CD8-positive, alpha-beta memory T cell (primary cell): ENCODE measurements around the gene BEST2. TPM values are rescaled to one million over a fixed set of nuclear protein-coding genes. Genes with fewer than 3 reads are reported as not detected.
A peak's percentile ranks its signal among the peaks of the same experiment; 100 is the strongest.
"Not testable (repeated sequence)": the region's sequence is repeated elsewhere in the genome, so short reads cannot be mapped to it uniquely, and the experiment has no call there.

Experiments used
- CTCF ChIA-PET: fragments of 350-600 bp; sonication (Branson Sonifier 250); formaldehyde crosslinking; loops from one replicate; lab custom pipeline; 2021; ENCODE audit warnings: antibody characterized with exemption; lab: Charles Lee
- POLR2A ChIA-PET: fragments of 350-600 bp; sonication (Branson Sonifier 250); formaldehyde crosslinking; loops from one replicate; lab custom pipeline; 2021; ENCODE audit warnings: antibody characterized with exemption; lab: Charles Lee
- DNase-seq, 5 donors: peaks; one replicate each; pipeline versions ENCODE4 v3.0.0 to v3.0.0-alpha.2; 2020 to 2022; ENCODE audit warnings: mixed read lengths in 1 of 5
- H3K27ac ChIP-seq: one replicate; pipeline ENCODE4 v1.7.0; 2013; ENCODE audit warnings: low read depth, mild to moderate bottlenecking, low read length, moderate library complexity
- H3K27me3 ChIP-seq: 2 replicates; pipeline ENCODE4 v1.7.0; 2013; ENCODE audit warnings: low read length, mild to moderate bottlenecking; ENCODE audit not compliant: insufficient read depth, poor library complexity, severe bottlenecking
- H3K36me3 ChIP-seq: 2 replicates; pipeline ENCODE4 v1.7.0; 2013; ENCODE audit warnings: mild to moderate bottlenecking, low read length, moderate library complexity; ENCODE audit not compliant: insufficient read depth
- H3K4me1 ChIP-seq: 2 replicates; pipeline ENCODE4 v1.7.0; 2013; ENCODE audit warnings: mild to moderate bottlenecking, low read length, moderate library complexity; ENCODE audit not compliant: insufficient read depth
- H3K4me3 ChIP-seq: 2 replicates; pipeline ENCODE4 v1.7.0; 2013; ENCODE audit warnings: mild to moderate bottlenecking, low read length
- H3K9me3 ChIP-seq: 2 replicates; pipeline ENCODE4 v1.7.0; 2013; ENCODE audit warnings: mild to moderate bottlenecking, low read length
- H3K27ac Mint-ChIP-seq, 8 donors: one replicate each; pipeline ENCODE4 v1.8.0; 2020 to 2021; ENCODE audit warnings: mixed read lengths in 8 of 8, mild to moderate bottlenecking in 6 of 8, inconsistent platforms in 3 of 8, moderate library complexity in 3 of 8
- H3K27me3 Mint-ChIP-seq, 2 donors: one replicate each; pipeline ENCODE4 v1.8.0; 2020 to 2021; ENCODE audit warnings: mixed read lengths in 2 of 2, mild to moderate bottlenecking in 1 of 2, moderate library complexity in 1 of 2
- H3K36me3 Mint-ChIP-seq, 3 donors: one replicate each; pipeline ENCODE4 v1.8.0; 2020 to 2021; ENCODE audit warnings: mixed read lengths in 3 of 3, inconsistent platforms in 1 of 3, mild to moderate bottlenecking in 1 of 3
- H3K4me1 Mint-ChIP-seq, 3 donors: one replicate each; pipeline ENCODE4 v1.8.0; 2020 to 2021; ENCODE audit warnings: mixed read lengths in 3 of 3, inconsistent platforms in 1 of 3, mild to moderate bottlenecking in 1 of 3
- H3K4me3 Mint-ChIP-seq, 7 donors: one replicate each; pipeline ENCODE4 v1.8.0; 2020 to 2021; ENCODE audit warnings: mixed read lengths in 7 of 7, mild to moderate bottlenecking in 6 of 7, moderate library complexity in 4 of 7, inconsistent platforms in 2 of 7
- H3K9me3 Mint-ChIP-seq, 5 donors: one replicate each; pipeline ENCODE4 v1.8.0; 2020 to 2022; ENCODE audit warnings: mixed read lengths in 5 of 5, mild to moderate bottlenecking in 3 of 5, moderate library complexity in 2 of 5, inconsistent platforms in 1 of 5
- polyA plus RNA-seq: library from polyadenylated mRNA; unstranded; fragments of 300-500 nt; fragmentation: Illumina TruSeq; gene quantifications from one replicate; pipeline ENCODE4 v1.2.3, GENCODE V29; 2021
- total RNA-seq, 2 experiments: library from RNA; stranded (reverse); gene quantifications; one replicate each; pipeline ENCODE4 v1.2.3, GENCODE V29; 2021

The BEST2 gene
- total RNA-seq = not detected
- not detected for polyA plus RNA-seq

- ChIA-PET POLR2A (no interaction called here), CTCF (interaction anchor here (1.5 kb wide), 1 partner anchor 9 kb away, joined by 4 read pairs; no protein-coding TSS in a partner anchor)
- H3K9me3 Mint-ChIP-seq = peaks cover 0 to 6% (median 0%) of the 10 kb centered on the region in 5 donors
Measured at GRCh38 chr19:12751635-12752034, at the start of gene BEST2. Gene BEST2 (plus strand): TSS chr19:12751791. CDS start chr19:12752593, 802 bp downstream.

DNA sequence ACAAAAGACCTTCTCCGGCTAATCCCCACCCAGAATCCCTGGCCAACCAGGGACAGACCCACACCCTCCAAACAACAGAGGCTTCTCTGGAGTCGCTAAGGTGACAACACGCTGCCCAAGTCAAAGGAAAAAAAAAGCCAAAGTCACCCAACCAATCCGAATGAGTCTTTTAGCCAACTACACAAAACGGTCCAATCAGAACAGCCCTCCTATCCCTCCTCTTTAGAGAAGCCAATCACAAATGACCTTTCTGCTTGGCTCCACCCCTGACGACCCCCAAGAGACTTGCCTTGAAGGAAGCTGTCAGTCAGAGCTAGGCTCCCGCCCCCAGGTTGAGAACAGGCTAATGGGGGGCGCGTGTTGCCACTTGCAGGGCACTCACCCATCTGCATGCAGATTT is 48.5 kb upstream of the BEST2 start:
- CTCF ChIA-PET = no interaction called here
- H3K36me3 Mint-ChIP-seq = peaks cover 0 to 68% (median 5%) of the 10 kb centered on the region in 3 donors
- H3K27me3 ChIP-seq = no peaks in the 10 kb centered on the region

More at GRCh38 chr19:12751635-12752034, at the start of gene BEST2:
- H3K27ac Mint-ChIP-seq = no peak within 1 kb of the TSS
- Histone ChIP-seq H3K36me3 (peaks cover 10% of the 10 kb centered on the region), H3K27me3 (peaks cover 4% of the 10 kb centered on the region), H3K27ac (no peak within 1 kb of the TSS), H3K9me3 (no peaks in the 10 kb centered on the region), H3K4me3 (no peak within 1 kb of the TSS), H3K4me1 (no peaks in the 10 kb centered on the region)
- DNase-seq = no peak
- H3K4me3 Mint-ChIP-seq = peak within 1 kb of the TSS in 1 of 7 donors; percentile 69
- peaks cover 4 to 5% (median 5%) of the 10 kb centered on the region in 3 donors for H3K4me1 Mint-ChIP-seq
- H3K27me3 Mint-ChIP-seq = peaks cover 19 to 30% of the 10 kb centered on the region in 2 donors
- H3K36me3 Mint-ChIP-seq = peaks cover 8 to 18% (median 10%) of the 10 kb centered on the region in 3 donors

GRCh38 chr19:12705169-12705568 is 46.4 kb upstream of the BEST2 start:
- ChIA-PET POLR2A (no interaction called here), CTCF (no interaction called here)
- H3K4me1 Mint-ChIP-seq = no peaks in the 10 kb centered on the region
- H3K4me1 ChIP-seq = no peaks in the 10 kb centered on the region
- no peak for DNase-seq
- H3K4me3 ChIP-seq = no peak overlapping the region
- H3K36me3 ChIP-seq = peaks cover 23% of the 10 kb centered on the region
- no peaks in the 10 kb centered on the region for H3K27me3 Mint-ChIP-seq
- no peaks in the 10 kb centered on the region for H3K9me3 ChIP-seq
- H3K27ac ChIP-seq = no peak overlapping the region
- peaks cover 0 to 78% (median 5%) of the 10 kb centered on the region in 3 donors for H3K36me3 Mint-ChIP-seq
- no peak overlapping the region for H3K27ac Mint-ChIP-seq
- H3K27me3 ChIP-seq = no peaks in the 10 kb centered on the region
- H3K4me3 Mint-ChIP-seq = no peak overlapping the region
- no peaks in the 10 kb centered on the region for H3K9me3 Mint-ChIP-seq

More for the DNA sequence above, 48.5 kb upstream of the BEST2 start:
- H3K36me3 ChIP-seq = peaks cover 18% of the 10 kb centered on the region
- Mint-ChIP-seq H3K27me3 (no peaks in the 10 kb centered on the region), H3K4me3 (no peak overlapping the region), H3K27ac (peak overlapping the region in 1 of 8 donors; percentile 23), H3K9me3 (no peaks in the 10 kb centered on the region), H3K4me1 (peaks cover 2 to 4% (median 2%) of the 10 kb centered on the region in 3 donors)
- no peaks in the 10 kb centered on the region for H3K4me1 ChIP-seq
- no peak overlapping the region for H3K4me3 ChIP-seq
- no peak overlapping the region for H3K27ac ChIP-seq
- no peaks in the 10 kb centered on the region for H3K9me3 ChIP-seq
- DNase-seq = peak in 1 of 5 donors; percentile 27
- POLR2A ChIA-PET = no interaction called here

- no peak overlapping the region for H3K27ac Mint-ChIP-seq
- no peak for DNase-seq
- H3K9me3 Mint-ChIP-seq = no peaks in the 10 kb centered on the region
- Histone ChIP-seq H3K4me3 (no peak overlapping the region), H3K4me1 (no peaks in the 10 kb centered on the region), H3K9me3 (no peaks in the 10 kb centered on the region), H3K27me3 (no peaks in the 10 kb centered on the region), H3K36me3 (peaks cover 28% of the 10 kb centered on the region), H3K27ac (no peak overlapping the region)
- no peaks in the 10 kb centered on the region for H3K4me1 Mint-ChIP-seq
- no peak overlapping the region for H3K4me3 Mint-ChIP-seq
- POLR2A ChIA-PET = no interaction called here
- H3K27me3 Mint-ChIP-seq = no peaks in the 10 kb centered on the region
- peaks cover 0 to 81% (median 8%) of the 10 kb centered on the region in 3 donors for H3K36me3 Mint-ChIP-seq
- CTCF ChIA-PET = no interaction called here
Measured at GRCh38 chr19:12705654-12706331, 45.8 kb upstream of the BEST2 start.

GRCh38 chr19:12706332-12706718 is 45.3 kb upstream of the BEST2 start:
- no peaks in the 10 kb centered on the region for H3K27me3 ChIP-seq
- H3K27ac ChIP-seq = no peak overlapping the region
- no peak for DNase-seq
- no peaks in the 10 kb centered on the region for H3K4me1 ChIP-seq
- H3K27me3 Mint-ChIP-seq = no peaks in the 10 kb centered on the region
- no peak overlapping the region for H3K27ac Mint-ChIP-seq
- ChIA-PET POLR2A (no interaction called here), CTCF (no interaction called here)
- peaks cover 0 to 81% (median 8%) of the 10 kb centered on the region in 3 donors for H3K36me3 Mint-ChIP-seq
- peaks cover 32% of the 10 kb centered on the region for H3K36me3 ChIP-seq
- H3K4me1 Mint-ChIP-seq = no peaks in the 10 kb centered on the region
- H3K9me3 Mint-ChIP-seq = no peaks in the 10 kb centered on the region
- H3K9me3 ChIP-seq = no peaks in the 10 kb centered on the region
- no peak overlapping the region for H3K4me3 Mint-ChIP-seq
- no peak overlapping the region for H3K4me3 ChIP-seq

GRCh38 chr19:12708641-12709040 is 43.0 kb upstream of the BEST2 start:
- no peak overlapping the region for H3K27ac ChIP-seq
- ChIA-PET POLR2A (no interaction called here), CTCF (interaction anchor here (3.7 kb wide), 1 partner anchor 139 kb away, joined by 10 read pairs; no protein-coding TSS in a partner anchor)
- peaks cover 27% of the 10 kb centered on the region for H3K36me3 ChIP-seq
- H3K4me3 ChIP-seq = no peak overlapping the region
- no peak for DNase-seq
- H3K27me3 Mint-ChIP-seq = no peaks in the 10 kb centered on the region
- no peaks in the 10 kb centered on the region for H3K9me3 ChIP-seq
- no peaks in the 10 kb centered on the region for H3K4me1 Mint-ChIP-seq
- H3K4me1 ChIP-seq = no peaks in the 10 kb centered on the region
- H3K4me3 Mint-ChIP-seq = no peak overlapping the region
- no peak overlapping the region for H3K27ac Mint-ChIP-seq
- H3K27me3 ChIP-seq = no peaks in the 10 kb centered on the region
- H3K36me3 Mint-ChIP-seq = peaks cover 0 to 77% (median 7%) of the 10 kb centered on the region in 3 donors
- H3K9me3 Mint-ChIP-seq = no peaks in the 10 kb centered on the region

- Mint-ChIP-seq H3K36me3 (peaks cover 0 to 78% (median 9%) of the 10 kb centered on the region in 3 donors), H3K27ac (no peak overlapping the region), H3K4me3 (no peak overlapping the region), H3K27me3 (no peaks in the 10 kb centered on the region), H3K9me3 (no peaks in the 10 kb centered on the region), H3K4me1 (no peaks in the 10 kb centered on the region)
- Histone ChIP-seq H3K36me3 (peaks cover 21% of the 10 kb centered on the region), H3K27me3 (no peaks in the 10 kb centered on the region), H3K9me3 (no peaks in the 10 kb centered on the region), H3K27ac (no peak overlapping the region), H3K4me1 (no peaks in the 10 kb centered on the region), H3K4me3 (no peak overlapping the region)
- ChIA-PET POLR2A (no interaction called here), CTCF (interaction anchor here (1.6 to 3.7 kb wide), 2 partner anchors 45 to 136 kb away, joined by 3 to 10 read pairs; no protein-coding TSS in a partner anchor)
- no peak for DNase-seq
Measured at GRCh38 chr19:12711187-12711586, 40.4 kb upstream of the BEST2 start.

GRCh38 chr19:12712077-12712476 is 39.5 kb upstream of the BEST2 start:
- H3K4me3 ChIP-seq, POLR2A ChIA-PET, CTCF ChIA-PET, H3K9me3 ChIP-seq, H3K4me1 Mint-ChIP-seq, H3K27me3 Mint-ChIP-seq, H3K4me1 ChIP-seq, H3K27ac Mint-ChIP-seq, H3K27me3 ChIP-seq, H3K27ac ChIP-seq, H3K4me3 Mint-ChIP-seq, H3K9me3 Mint-ChIP-seq: not testable (repeated sequence)
- DNase-seq = peak in 1 of 5 donors; percentile 11
- H3K36me3 ChIP-seq = peaks cover 21% of the 10 kb centered on the region
- H3K36me3 Mint-ChIP-seq = peaks cover 0 to 76% (median 11%) of the 10 kb centered on the region in 3 donors
